Prostate gland (tissue), 2 donors: ENCODE measurements around the gene GGTLC2. TPM values are rescaled to one million over a fixed set of nuclear protein-coding genes. Genes with fewer than 3 reads are reported as not detected.
"Not testable (repeated sequence)": the region's sequence is repeated elsewhere in the genome, so short reads cannot be mapped to it uniquely, and the experiment has no call there.

Source experiments
- DNase-seq: peaks from one replicate; pipeline ENCODE4 v3.0.0-alpha.2; 2019; ENCODE audit warnings: low spot score
- H3K27ac ChIP-seq, 2 donors: fragments of 200-600 bp; sonication (generic); 2 replicates each; pipeline ENCODE4 v1.5.1; 2017 to 2019
- H3K27me3 ChIP-seq: fragments of 200-600 bp; sonication (generic); replicated peaks from 2 replicates; pipeline ENCODE4 v1.5.1; 2019; ENCODE audit not compliant: insufficient read depth
- H3K36me3 ChIP-seq, 2 donors: fragments of 200-600 bp; sonication (generic); 1 replicate in 1 of 2; 2 replicates in 1 of 2; pipeline versions ENCODE4 v1.5.1 to v1.8.1; 2017 to 2019
- H3K4me1 ChIP-seq: fragments of 200-600 bp; sonication (generic); replicated peaks from 2 replicates; pipeline ENCODE4 v1.5.1; 2019
- H3K4me3 ChIP-seq, 2 donors: fragments of 200-600 bp; sonication (generic); 2 replicates each; pipeline ENCODE4 v1.5.1; 2017 to 2019
- H3K9me3 ChIP-seq: fragments of 200-600 bp; sonication (generic); 2 replicates; pipeline ENCODE4 v1.5.1; 2017
- CTCF ChIP-seq, 4 experiments: fragments of 200-600 bp in 2 of 4; fragments of 450-650 bp in 2 of 4; sonication (generic) in 2 of 4; IDR thresholded peaks; 1 replicate in 3 of 4; 2 replicates in 1 of 4; pipeline ENCODE4 v1.5.1; 2016 to 2019; ENCODE audit warnings: antibody characterized with exemption in 4 of 4, mild to moderate bottlenecking in 2 of 4, moderate library complexity in 2 of 4
- POLR2A ChIP-seq: fragments of 450-650 bp; IDR thresholded peaks from one replicate; pipeline ENCODE4 v1.6.1; 2016; ENCODE audit warnings: antibody characterized with exemption, mild to moderate bottlenecking
- POLR2AphosphoS5 ChIP-seq: sonication (generic); formaldehyde crosslinking; IDR thresholded peaks from one replicate; pipeline ENCODE4 v1.6.1; 2017; ENCODE audit warnings: antibody characterized with exemption
- WGBS: methylation state at CpG from one replicate; pipeline ENCODE4 v1.1.5; 2018; 5-methylcytosine and 5-hydroxymethylcytosine counted together
- intact Hi-C: fragments of 100-400 bp; cut with DNase I; formaldehyde crosslinking; loops from one replicate; pipeline ENCODE4 v1.14.2; 2022
- total RNA-seq, 2 donors: library from RNA; depleted of rRNA; stranded (reverse); fragments of >200 nt; gene quantifications; one replicate each; pipeline ENCODE4 v1.1.0, GENCODE V29; 2016

The GGTLC2 gene
- total RNA-seq, result 1 to 10 TPM in 1 of 2 donors, not detected in 1; 1.4 TPM

- H3K4me1 ChIP-seq, intact Hi-C loops, DNase-seq, H3K36me3 ChIP-seq, H3K27me3 ChIP-seq, H3K4me3 ChIP-seq, H3K27ac ChIP-seq, H3K9me3 ChIP-seq: not testable (repeated sequence)
- 100% methylated on average over 1 of the region's 30 CpGs for WGBS
These were observed at the start of gene GGTLC2 for GRCh38 chr22:22644314-22644713. GGTLC2 (plus strand) TSS chr22:22644614; CDS start chr22:22646346, 1,732 bp downstream.

- whole genome bisulfite sequencing, result 76% methylated on average over 5 of the region's 5 CpGs
- H3K4me3 ChIP-seq, result no peak overlapping the region
- no peak for TF ChIP-seq POLR2A
- TF ChIP-seq POLR2AphosphoS5, result no peak
- TF ChIP-seq CTCF (IDR thresholded peaks at IDR 0.05), result no peak
- no peak overlapping the region for H3K27ac ChIP-seq
- H3K4me1 ChIP-seq, result no peaks in the 10 kb centered on the region
- H3K36me3 ChIP-seq, result no peaks in the 10 kb centered on the region
- intact Hi-C loops, result no loop called here
- H3K9me3 ChIP-seq, result no peaks in the 10 kb centered on the region
- DNase-seq, result no peak
- H3K27me3 ChIP-seq, result no peaks in the 10 kb centered on the region
These were observed 49.2 kb upstream of the GGTLC2 start for GRCh38 chr22:22595001-22595835.

GRCh38 chr22:22598144-22598543 lies 46.3 kb upstream of the GGTLC2 start:
- 60% methylated on average over 5 of the region's 5 CpGs for WGBS
- TF ChIP-seq POLR2AphosphoS5 (no peak), POLR2A (no peak), CTCF (IDR thresholded peaks at IDR 0.05) (no peak)

GRCh38 chr22:22599248-22599647 lies 45.2 kb upstream of the GGTLC2 start:
- H3K36me3 ChIP-seq, result no peaks in the 10 kb centered on the region
- H3K4me3 ChIP-seq, result no peak overlapping the region
- TF ChIP-seq CTCF (IDR thresholded peaks at IDR 0.05) (no peak), POLR2AphosphoS5 (no peak), POLR2A (no peak)
- no peak for DNase-seq
- intact Hi-C loops, result no loop called here
- no peaks in the 10 kb centered on the region for H3K9me3 ChIP-seq
- 64% methylated on average over 3 of the region's 3 CpGs for WGBS
- no peaks in the 10 kb centered on the region for H3K4me1 ChIP-seq
- no peak overlapping the region for H3K27ac ChIP-seq
- H3K27me3 ChIP-seq, result no peaks in the 10 kb centered on the region

More at GRCh38 chr22:22598144-22598543, 46.3 kb upstream of the GGTLC2 start:
- Histone ChIP-seq H3K27ac (no peak overlapping the region), H3K4me1 (no peaks in the 10 kb centered on the region), H3K27me3 (no peaks in the 10 kb centered on the region), H3K36me3 (no peaks in the 10 kb centered on the region), H3K4me3 (no peak overlapping the region), H3K9me3 (no peaks in the 10 kb centered on the region)
- no peak for DNase-seq
- intact Hi-C loops, result no loop called here

GRCh38 chr22:22600531-22601261 lies 43.7 kb upstream of the GGTLC2 start:
- 92% methylated on average over 6 of the region's 6 CpGs for WGBS
- no peak for TF ChIP-seq POLR2A
- no peak for TF ChIP-seq POLR2AphosphoS5
- no peak for TF ChIP-seq CTCF (IDR thresholded peaks at IDR 0.05)
- DNase-seq, result no peak
- Histone ChIP-seq H3K4me1 (no peaks in the 10 kb centered on the region), H3K4me3 (no peak overlapping the region), H3K9me3 (no peaks in the 10 kb centered on the region), H3K27me3 (no peaks in the 10 kb centered on the region), H3K27ac (no peak overlapping the region), H3K36me3 (no peaks in the 10 kb centered on the region)
- intact Hi-C loops, result no loop called here
